HCT116 (cell line): ENCODE data around the gene SYNGR1. TPM values are rescaled to one million over a fixed set of nuclear protein-coding genes. Genes with fewer than 3 reads are reported as not detected.

Experiments
- ATAC-seq: fragments of 200-7000 bp; cut with Tn5 transposase; 2 replicates; pipeline ENCODE4 v1.9.1; 2020; ENCODE audit warnings: mild to moderate bottlenecking, moderate library complexity
- BruUV-seq: library from RNA; stranded (reverse); fragments of 400-500 nt; replicated peaks from 2 replicates; lab custom pipeline; 2021; lab: Mats Ljungman, UMichigan
- CTCF ChIA-PET: fragments of 300-600 bp; sonication (Branson Sonifier 250); formaldehyde crosslinking; loops from one replicate; lab custom pipeline; 2021; ENCODE audit warnings: antibody characterized with exemption; lab: Charles Lee
- POLR2A ChIA-PET: fragments of 300-600, 350-600 bp; sonication (Branson Sonifier 250); formaldehyde crosslinking; loops from one replicate; lab custom pipeline; 2021; ENCODE audit warnings: antibody characterized with exemption; lab: Charles Lee
- RAD21 ChIA-PET, 2 experiments: fragments of 300-600 bp; sonication (Branson Sonifier 250); formaldehyde crosslinking; loops; one replicate each; lab custom pipeline; 2023; ENCODE audit warnings: low total read pairs in 2 of 2; ENCODE audit not compliant: uncharacterized antibody in 2 of 2, unreplicated experiment in 2 of 2, low non-redundant PET in 1 of 2; lab: Charles Lee
- DNase-seq: peaks from one replicate; pipeline ENCODE4 v3.0.0-alpha.2; 2010; ENCODE audit warnings: low read depth, low spot score
- H2AFZ ChIP-seq: fragments of 200-600 bp; shearing (Covaris generic), sonication (generic); 2 replicates; pipeline ENCODE4 v1.6.1; 2017; ENCODE audit warnings: low read depth, mixed run types, mixed read lengths, antibody characterized with exemption, low read length; ENCODE audit not compliant: poor library complexity, severe bottlenecking
- H3K27ac ChIP-seq: 2 replicates; pipeline ENCODE4 v1.5.1; 2012; ENCODE audit warnings: low read depth, low read length
- H3K27me3 ChIP-seq: fragments of 200-600 bp; sonication (generic); 2 replicates; pipeline ENCODE4 v1.6.1; 2016; ENCODE audit warnings: mixed run types, low read length, mixed read lengths; ENCODE audit not compliant: insufficient read depth
- H3K36me3 ChIP-seq, 2 experiments: fragments of 200-500 bp in 1 of 2; fragments of 200-600 bp in 1 of 2; sonication (Bioruptor generic) in 1 of 2; sonication (generic) in 1 of 2; 2 replicates each; pipeline versions ENCODE4 v1.5.1 to v1.6.1; 2014 to 2016; ENCODE audit warnings: low read length in 2 of 2, inconsistent platforms in 1 of 2, mixed read lengths in 1 of 2, mixed run types in 1 of 2; ENCODE audit not compliant: insufficient read depth in 2 of 2, control insufficient read depth in 1 of 2
- H3K4me1 ChIP-seq, 2 experiments: fragments of 200-600 bp in 1 of 2; sonication (generic) in 1 of 2; 2 replicates each; pipeline versions ENCODE4 v1.5.1 to v1.6.1; 2012 to 2017; ENCODE audit warnings: low read length in 2 of 2, inconsistent platforms in 1 of 2, mild to moderate bottlenecking in 1 of 2, mixed read lengths in 1 of 2, mixed run types in 1 of 2, moderate library complexity in 1 of 2; ENCODE audit not compliant: insufficient read depth in 2 of 2, control insufficient read depth in 1 of 2
- H3K4me2 ChIP-seq: fragments of 200-600 bp; sonication (generic); 2 replicates; pipeline ENCODE4 v1.6.1; 2017; ENCODE audit warnings: mixed run types, low read length, mixed read lengths
- H3K4me3 ChIP-seq, 2 experiments: fragments of 200-600 bp in 1 of 2; sonication (generic) in 1 of 2; replicated peaks in 1 of 2; 2 replicates each; pipeline ENCODE4 v1.5.1; 2011 to 2016; ENCODE audit warnings: low read length in 2 of 2, control low read depth in 1 of 2, low read depth in 1 of 2, mild to moderate bottlenecking in 1 of 2, mixed read lengths in 1 of 2, mixed run types in 1 of 2
- H3K79me2 ChIP-seq: fragments of 200-600 bp; sonication (generic); 2 replicates; pipeline ENCODE4 v1.6.1; 2017; ENCODE audit warnings: mild to moderate bottlenecking, mixed run types, low read length, moderate library complexity, mixed read lengths; ENCODE audit not compliant: insufficient read depth
- H3K9ac ChIP-seq: fragments of 200-600 bp; sonication (generic); 2 replicates; pipeline ENCODE4 v1.6.1; 2016; ENCODE audit warnings: low read length, mixed read lengths
- H3K9me2 ChIP-seq: fragments of 200-600 bp; sonication (generic), shearing (Covaris generic); 2 replicates; pipeline ENCODE4 v1.6.1; 2017; ENCODE audit warnings: mixed run types, mild to moderate bottlenecking, moderate library complexity; ENCODE audit not compliant: insufficient read depth
- H3K9me3 ChIP-seq, 2 experiments: fragments of 200-500 bp in 1 of 2; fragments of 200-600 bp in 1 of 2; sonication (Bioruptor generic) in 1 of 2; sonication (generic) in 1 of 2; 2 replicates each; pipeline ENCODE4 v1.6.1; 2014 to 2017; ENCODE audit warnings: low read length in 2 of 2, mixed read lengths in 2 of 2, inconsistent platforms in 1 of 2, low read depth in 1 of 2, mild to moderate bottlenecking in 1 of 2, mixed run types in 1 of 2, moderate library complexity in 1 of 2; ENCODE audit not compliant: control insufficient read depth in 1 of 2, insufficient read depth in 1 of 2
- H4K20me1 ChIP-seq: fragments of 200-600 bp; sonication (generic), shearing (Covaris generic); 2 replicates; pipeline ENCODE4 v1.6.1; 2017; ENCODE audit warnings: mixed run types, mild to moderate bottlenecking, moderate library complexity; ENCODE audit not compliant: insufficient read depth
- ATF3 ChIP-seq: IDR thresholded peaks from 2 replicates; pipeline ENCODE4 v1.6.1; 2012
- CBX3 ChIP-seq: IDR thresholded peaks from 2 replicates; pipeline ENCODE4 v1.6.1; 2012; ENCODE audit warnings: low read depth
- ELF1 ChIP-seq: IDR thresholded peaks from 2 replicates; pipeline ENCODE4 v1.6.1; 2012; ENCODE audit warnings: low read depth, borderline replicate concordance
- EZH2phosphoT487 ChIP-seq: fragments of 200-600 bp; IDR thresholded peaks from 2 replicates; pipeline ENCODE4 v1.6.1; 2018; ENCODE audit warnings: antibody characterized with exemption, borderline replicate concordance
- FOSL1 ChIP-seq: IDR thresholded peaks from 2 replicates; pipeline ENCODE4 v1.6.1; 2012; ENCODE audit warnings: low read depth
- JUND ChIP-seq: IDR thresholded peaks from 2 replicates; pipeline ENCODE4 v1.6.1; 2012
- POLR2AphosphoS5 ChIP-seq: IDR thresholded peaks from 2 replicates; pipeline ENCODE4 v1.6.1; 2011; ENCODE audit warnings: mild to moderate bottlenecking, low read depth, low read length, moderate library complexity
- RAD21 ChIP-seq: IDR thresholded peaks from 2 replicates; pipeline ENCODE4 v1.6.1; 2012; ENCODE audit warnings: low read depth, mild to moderate bottlenecking
- SIN3A ChIP-seq: IDR thresholded peaks from 2 replicates; pipeline ENCODE4 v1.6.1; 2012; ENCODE audit warnings: low read depth
- SP1 ChIP-seq: IDR thresholded peaks from 2 replicates; pipeline ENCODE4 v1.6.1; 2012; ENCODE audit warnings: low read depth
- TCF7L2 ChIP-seq: IDR thresholded peaks from 2 replicates; pipeline ENCODE4 v1.7.0; 2011; ENCODE audit warnings: borderline replicate concordance, inconsistent platforms; ENCODE audit not compliant: insufficient read depth, insufficient read length; ENCODE audit errors: extremely low read depth
- intact Hi-C: fragments of 100-400 bp; cut with micrococcal nuclease; formaldehyde crosslinking; loops from 2 replicates; pipeline ENCODE4 v1.10.0; 2022
- total RNA-seq: library from RNA; stranded (reverse); gene quantifications from one replicate; pipeline ENCODE4 v1.2.1, GENCODE V29; 2021; ENCODE audit not compliant: unreplicated experiment
- TF ChIP-seq, protein P1 (sequence below): IDR thresholded peaks from 2 replicates; pipeline ENCODE4 v1.6.1; 2012
- TF ChIP-seq, protein P2 (sequence below): IDR thresholded peaks from 2 replicates; pipeline ENCODE4 v1.6.1; 2011; ENCODE audit warnings: mild to moderate bottlenecking, low read length, moderate library complexity; ENCODE audit not compliant: insufficient replicate concordance; ENCODE audit errors: extremely low read depth

Gene SYNGR1
- total RNA-seq, 1 experiment from 2014 or later = 20.7 TPM

DNA sequence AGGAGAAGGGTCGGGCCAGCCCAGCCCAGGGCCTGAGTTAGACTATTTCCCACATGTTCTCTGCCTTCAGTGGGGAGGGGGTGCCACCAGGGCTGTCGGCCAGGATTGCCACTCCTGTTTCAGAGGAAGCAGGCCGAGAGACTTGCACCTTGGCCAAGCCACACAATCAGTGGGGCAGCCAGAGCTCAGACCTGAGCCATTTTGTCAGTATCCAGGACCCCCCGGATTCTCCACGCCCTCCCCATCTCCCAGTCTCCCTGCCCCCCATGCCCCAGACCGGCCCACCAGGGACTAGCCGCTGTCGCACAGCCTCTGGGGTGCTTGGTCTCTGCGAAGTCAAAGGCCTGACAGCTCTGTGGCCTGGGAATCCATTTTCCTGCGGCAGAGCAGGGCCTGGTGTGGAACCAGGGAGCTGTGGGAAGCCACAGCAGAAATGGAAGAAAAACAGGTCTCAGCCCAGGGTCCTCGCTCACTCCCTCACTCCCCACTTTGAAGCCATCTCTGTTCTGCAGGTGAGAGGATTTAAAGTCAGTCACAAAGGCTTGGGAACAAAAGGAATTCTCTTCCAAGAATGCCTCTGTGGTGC, 81.5 kb downstream of the SYNGR1 start:
- Histone ChIP-seq H3K36me3 (peaks cover 5 to 8% of the 10 kb centered on the region in 2 experiments; a peak in 2 of 4 replicates), H3K4me3 (no peak overlapping the region), H2AFZ (no peak overlapping the region), H4K20me1 (no peaks in the 10 kb centered on the region), H3K79me2 (no peaks in the 10 kb centered on the region), H3K27ac (no peak overlapping the region), H3K9me2 (no peaks in the 10 kb centered on the region), H3K9me3 (no peaks in the 10 kb centered on the region), H3K4me2 (no peak overlapping the region), H3K4me1 (peaks cover 10 to 11% of the 10 kb centered on the region in 2 experiments; a peak in 3 of 4 replicates), H3K9ac (no peak overlapping the region), H3K27me3 (no peaks in the 10 kb centered on the region)
- TF ChIP-seq SIN3A = no peak
- no peak for TF ChIP-seq RAD21
- DNase-seq = no peak
- ChIA-PET RAD21 (no interaction called here), CTCF (no interaction called here), POLR2A (no interaction called here)
- BruUV-seq = no TSS peak
- intact Hi-C loops = no loop called here
- no peak for ATAC-seq

- Histone ChIP-seq H4K20me1 (no peaks in the 10 kb centered on the region), H3K79me2 (no peaks in the 10 kb centered on the region), H3K9me3 (no peaks in the 10 kb centered on the region), H3K27ac (no peak overlapping the region), H2AFZ (no peak overlapping the region)
- POLR2A ChIA-PET = no interaction called here
- TF ChIP-seq POLR2AphosphoS5 (no peak), JUND (no peak), CBX3 (no peak), TCF7L2 (no peak), EZH2phosphoT487 (no peak), FOSL1 (no peak), ATF3 (no peak), SP1 (no peak), ELF1 (no peak)
- TF ChIP-seq, protein P1, sequence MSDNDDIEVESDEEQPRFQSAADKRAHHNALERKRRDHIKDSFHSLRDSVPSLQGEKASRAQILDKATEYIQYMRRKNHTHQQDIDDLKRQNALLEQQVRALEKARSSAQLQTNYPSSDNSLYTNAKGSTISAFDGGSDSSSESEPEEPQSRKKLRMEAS = no peak
- TF ChIP-seq, protein P2, sequence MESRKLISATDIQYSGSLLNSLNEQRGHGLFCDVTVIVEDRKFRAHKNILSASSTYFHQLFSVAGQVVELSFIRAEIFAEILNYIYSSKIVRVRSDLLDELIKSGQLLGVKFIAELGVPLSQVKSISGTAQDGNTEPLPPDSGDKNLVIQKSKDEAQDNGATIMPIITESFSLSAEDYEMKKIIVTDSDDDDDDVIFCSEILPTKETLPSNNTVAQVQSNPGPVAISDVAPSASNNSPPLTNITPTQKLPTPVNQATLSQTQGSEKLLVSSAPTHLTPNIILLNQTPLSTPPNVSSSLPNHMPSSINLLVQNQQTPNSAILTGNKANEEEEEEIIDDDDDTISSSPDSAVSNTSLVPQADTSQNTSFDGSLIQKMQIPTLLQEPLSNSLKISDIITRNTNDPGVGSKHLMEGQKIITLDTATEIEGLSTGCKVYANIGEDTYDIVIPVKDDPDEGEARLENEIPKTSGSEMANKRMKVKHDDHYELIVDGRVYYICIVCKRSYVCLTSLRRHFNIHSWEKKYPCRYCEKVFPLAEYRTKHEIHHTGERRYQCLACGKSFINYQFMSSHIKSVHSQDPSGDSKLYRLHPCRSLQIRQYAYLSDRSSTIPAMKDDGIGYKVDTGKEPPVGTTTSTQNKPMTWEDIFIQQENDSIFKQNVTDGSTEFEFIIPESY = no peak
- TF ChIP-seq, all 23 proteins: peak for 0
- Histone ChIP-seq H3K36me3 (peaks cover 5% of the 10 kb centered on the region in 2 experiments; a peak in 2 of 4 replicates), H3K27me3 (no peaks in the 10 kb centered on the region), H3K4me2 (no peak overlapping the region), H3K4me1 (peaks cover 13% of the 10 kb centered on the region in 2 experiments; a peak in 3 of 4 replicates), H3K4me3 (no peak overlapping the region), H3K9ac (no peak overlapping the region), H3K9me2 (no peaks in the 10 kb centered on the region)
- ChIA-PET CTCF (no interaction called here), RAD21 (no interaction called here)
- DNase-seq = no peak
- no TSS peak for BruUV-seq
- ATAC-seq = no peak
- intact Hi-C loops = no loop called here
Observed at GRCh38 chr22:39431821-39432251, 82.0 kb downstream of the SYNGR1 start.
